H1 (cell line): Measurements from ENCODE around the gene SPARC. TPM values are rescaled to one million over a fixed set of nuclear protein-coding genes. Genes with fewer than 3 reads are reported as not detected.

Experiments
- CTCF ChIA-PET: fragments of 300-600 bp; sonication (Branson Sonifier 250); formaldehyde crosslinking; loops from one replicate; lab custom pipeline; 2021; ENCODE audit not compliant: partially characterized antibody; lab: Charles Lee
- POLR2A ChIA-PET: fragments of 300-600 bp; sonication (Branson Sonifier 250); formaldehyde crosslinking; loops from one replicate; lab custom pipeline; 2021; ENCODE audit warnings: inconsistent platforms; ENCODE audit not compliant: partially characterized antibody; lab: Charles Lee
- DNase-seq, 2 experiments: peaks; one replicate each; pipeline versions ENCODE4 v3.0.0 to v3.0.0-alpha.2; 2010 to 2022; ENCODE audit warnings: low spot score in 2 of 2, low read depth in 1 of 2, mixed read lengths in 1 of 2
- FAIRE-seq: peaks from 2 replicates; lab custom pipeline; 2011; peaks lifted over from hg19 to GRCh38; lab: Jason Lieb, UNC
- H2AFZ ChIP-seq: 2 replicates; pipeline ENCODE4 v1.8.1; 2012; ENCODE audit warnings: low read length, inconsistent platforms
- H2AK5ac ChIP-seq: 2 replicates; pipeline ENCODE4 v1.6.1; 2013; ENCODE audit warnings: low read depth, low read length
- H2BK120ac ChIP-seq: replicated peaks from 2 replicates; pipeline ENCODE3; 2013; ENCODE audit warnings: low read depth, low read length, inconsistent platforms
- H2BK12ac ChIP-seq: 2 replicates; pipeline ENCODE4 v1.6.1; 2013; ENCODE audit warnings: low read depth, low read length
- H2BK15ac ChIP-seq: 2 replicates; pipeline ENCODE4 v1.6.1; 2013; ENCODE audit warnings: low read length
- H2BK20ac ChIP-seq: 2 replicates; pipeline ENCODE4 v1.6.1; 2013; ENCODE audit warnings: low read length
- H2BK5ac ChIP-seq: 2 replicates; pipeline ENCODE4 v1.6.1; 2013; ENCODE audit warnings: low read depth, low read length
- H3K14ac ChIP-seq: 2 replicates; pipeline ENCODE4 v1.6.1; 2013; ENCODE audit warnings: inconsistent platforms; ENCODE audit not compliant: insufficient read length
- H3K18ac ChIP-seq: 2 replicates; pipeline ENCODE4 v1.6.1; 2013; ENCODE audit warnings: low read length; ENCODE audit errors: extremely low read depth
- H3K23ac ChIP-seq: 2 replicates; pipeline ENCODE4 v1.6.1; 2013; ENCODE audit warnings: inconsistent platforms; ENCODE audit not compliant: insufficient read length
- H3K23me2 ChIP-seq: 2 replicates; pipeline ENCODE4 v1.6.1; 2013; ENCODE audit warnings: low read depth, low read length
- H3K27ac ChIP-seq: 2 replicates; pipeline ENCODE4 v1.6.1; 2011; ENCODE audit warnings: low read depth, low read length, inconsistent platforms
- H3K27me3 ChIP-seq, 4 experiments: replicated peaks in 1 of 4; 1 replicate in 1 of 4; 2 replicates in 3 of 4; pipeline versions ENCODE4 v1.6.1 to v1.8.1; 2011 to 2013; ENCODE audit warnings: low read length in 3 of 4, mild to moderate bottlenecking in 3 of 4, inconsistent platforms in 2 of 4, mixed read lengths in 2 of 4, moderate library complexity in 1 of 4; ENCODE audit not compliant: control insufficient read depth in 3 of 4, insufficient read depth in 3 of 4; ENCODE audit errors: extremely low read depth in 1 of 4
- H3K36me3 ChIP-seq, 4 experiments: 2 replicates each; pipeline versions ENCODE4 v1.6.1 to v1.8.1; 2011 to 2013; ENCODE audit warnings: mild to moderate bottlenecking in 4 of 4, low read length in 3 of 4, moderate library complexity in 2 of 4, control low read depth in 1 of 4, inconsistent platforms in 1 of 4; ENCODE audit not compliant: insufficient read depth in 4 of 4, control insufficient read depth in 2 of 4
- H3K4ac ChIP-seq: replicated peaks from 2 replicates; pipeline ENCODE3; 2013; ENCODE audit warnings: low read length, low read depth, mixed read lengths, inconsistent platforms; ENCODE audit not compliant: insufficient read length
- H3K4me1 ChIP-seq, 4 experiments: replicated peaks in 1 of 4; 1 replicate in 1 of 4; 2 replicates in 3 of 4; pipeline versions ENCODE4 v1.6.1 to v1.8.1; 2011 to 2013; ENCODE audit warnings: low read length in 3 of 4, inconsistent platforms in 2 of 4, mixed read lengths in 1 of 4; ENCODE audit not compliant: insufficient read depth in 4 of 4, control insufficient read depth in 3 of 4
- H3K4me2 ChIP-seq, 2 experiments: 2 replicates each; pipeline versions ENCODE4 v1.6.1 to v1.8.1; 2011 to 2013; ENCODE audit warnings: low read depth in 2 of 2, low read length in 2 of 2, control low read depth in 1 of 2, inconsistent platforms in 1 of 2, mild to moderate bottlenecking in 1 of 2; ENCODE audit not compliant: insufficient read depth in 1 of 2
- H3K4me3 ChIP-seq, 4 experiments: fragments of 200-600, 300-600 bp in 1 of 4; sonication (generic), shearing (Covaris generic), sonication (Bioruptor Twin) in 1 of 4; 2 replicates each; pipeline versions ENCODE4 v1.5.1 to v1.8.1; 2011 to 2016; ENCODE audit warnings: low read length in 4 of 4, low read depth in 3 of 4, control low read depth in 2 of 4, inconsistent platforms in 2 of 4, mild to moderate bottlenecking in 2 of 4, mixed read lengths in 1 of 4, moderate library complexity in 1 of 4; ENCODE audit not compliant: insufficient read depth in 2 of 4; ENCODE audit errors: extremely low read depth in 1 of 4
- H3K56ac ChIP-seq: replicated peaks from 2 replicates; pipeline ENCODE3; 2013; ENCODE audit warnings: low read depth, mild to moderate bottlenecking, mixed read lengths, low read length, inconsistent platforms; ENCODE audit not compliant: insufficient read length
- H3K79me1 ChIP-seq: 2 replicates; pipeline ENCODE4 v1.6.1; 2013; ENCODE audit warnings: low read depth, low read length, control low read depth
- H3K79me2 ChIP-seq, 2 experiments: 2 replicates each; pipeline versions ENCODE4 v1.6.1 to v1.8.1; 2012 to 2013; ENCODE audit warnings: low read length in 2 of 2, mild to moderate bottlenecking in 2 of 2, inconsistent platforms in 1 of 2; ENCODE audit not compliant: insufficient read depth in 2 of 2, control insufficient read depth in 1 of 2
- H3K9ac ChIP-seq, 4 experiments: replicated peaks in 1 of 4; 1 replicate in 1 of 4; 2 replicates in 3 of 4; pipeline versions ENCODE4 v1.6.1 to v1.8.1; 2011 to 2013; ENCODE audit warnings: low read depth in 3 of 4, low read length in 3 of 4, control low read depth in 2 of 4, mild to moderate bottlenecking in 2 of 4, moderate library complexity in 2 of 4, inconsistent platforms in 1 of 4; ENCODE audit errors: extremely low read depth in 1 of 4
- H3K9me3 ChIP-seq, 2 experiments: 2 replicates each; pipeline versions ENCODE4 v1.6.1 to v1.8.1; 2012 to 2013; ENCODE audit warnings: mild to moderate bottlenecking in 2 of 2, moderate library complexity in 2 of 2, control low read depth in 1 of 2, inconsistent platforms in 1 of 2, low read depth in 1 of 2, low read length in 1 of 2, mixed read lengths in 1 of 2; ENCODE audit not compliant: insufficient read depth in 2 of 2
- H4K20me1 ChIP-seq, 2 experiments: replicated peaks in 1 of 2; 2 replicates each; pipeline versions ENCODE3 to v1.8.1; 2011 to 2013; ENCODE audit warnings: inconsistent platforms in 2 of 2, low read length in 2 of 2, mild to moderate bottlenecking in 1 of 2; ENCODE audit not compliant: insufficient read depth in 2 of 2, control insufficient read depth in 1 of 2
- H4K5ac ChIP-seq: 2 replicates; pipeline ENCODE4 v1.6.1; 2013; ENCODE audit warnings: low read length, low read depth, mixed read lengths, inconsistent platforms; ENCODE audit not compliant: insufficient read length
- H4K8ac ChIP-seq: 2 replicates; pipeline ENCODE4 v1.8.0; 2013; ENCODE audit warnings: mild to moderate bottlenecking, moderate library complexity, low read length, inconsistent platforms; ENCODE audit not compliant: insufficient read depth; ENCODE audit errors: extremely low read depth
- H4K91ac ChIP-seq: replicated peaks from 2 replicates; pipeline ENCODE3; 2013; ENCODE audit warnings: low read length, mixed read lengths, inconsistent platforms; ENCODE audit not compliant: insufficient read length
- ATF3 ChIP-seq: IDR thresholded peaks from 2 replicates; pipeline ENCODE4 v1.6.1; 2011; ENCODE audit warnings: low read depth, mild to moderate bottlenecking, low read length; ENCODE audit not compliant: insufficient read depth
- CBX5 ChIP-seq: fragments of 300-800, 300-1000 bp; sonication (generic); IDR thresholded peaks from 2 replicates; pipeline ENCODE4 v1.7.1; 2016; ENCODE audit warnings: antibody characterized with exemption, low read length, low read depth
- EGR1 ChIP-seq: IDR thresholded peaks from 2 replicates; pipeline ENCODE4 v1.6.1; 2011; ENCODE audit warnings: low read depth, low read length, borderline replicate concordance
- JUND ChIP-seq: IDR thresholded peaks from 2 replicates; pipeline ENCODE4 v1.6.1; 2011; ENCODE audit warnings: mild to moderate bottlenecking, improper control_type of control experiment, low read length
- KDM1A ChIP-seq: fragments of 200-600, 300-600 bp; sonication (generic); IDR thresholded peaks from 2 replicates; pipeline ENCODE4 v1.7.1; 2016; ENCODE audit warnings: mild to moderate bottlenecking, low read length, borderline replicate concordance
- KDM4A ChIP-seq: IDR thresholded peaks from one replicate; pipeline ENCODE4 v1.7.1; 2012; ENCODE audit warnings: low read depth, mild to moderate bottlenecking, moderate library complexity, low read length, inconsistent platforms; ENCODE audit not compliant: severe bottlenecking
- MAFK ChIP-seq: IDR thresholded peaks from 2 replicates; pipeline ENCODE4 v1.6.1; 2012; ENCODE audit warnings: low read depth, mild to moderate bottlenecking, improper control_type of control experiment, low read length
- RFX5 ChIP-seq: IDR thresholded peaks from 2 replicates; pipeline ENCODE4 v1.6.1; 2011; ENCODE audit warnings: low read depth, low read length, improper control_type of control experiment, borderline replicate concordance
- SIN3A ChIP-seq, 2 experiments: IDR thresholded peaks in 1 of 2; conservative IDR thresholded peaks in 1 of 2; 2 replicates each; pipeline ENCODE4 v1.6.1; 2011 to 2012; ENCODE audit warnings: low read length in 2 of 2, improper control_type of control experiment in 1 of 2, low read depth in 1 of 2, mild to moderate bottlenecking in 1 of 2
- TAF1 ChIP-seq: IDR thresholded peaks from 2 replicates; pipeline ENCODE4 v1.6.1; 2011; ENCODE audit warnings: mild to moderate bottlenecking, low read depth, low read length
- TAF7 ChIP-seq: optimal IDR thresholded peaks from 2 replicates; pipeline ENCODE3; 2011; ENCODE audit warnings: low read depth, mild to moderate bottlenecking, inconsistent platforms, low read length, moderate library complexity, borderline replicate concordance
- TCF12 ChIP-seq: IDR thresholded peaks from 2 replicates; pipeline ENCODE4 v1.6.1; 2011; ENCODE audit warnings: low read depth, mild to moderate bottlenecking, low read length
- ZNF274 ChIP-seq: IDR thresholded peaks from 2 replicates; pipeline ENCODE4 v1.7.0; 2012; ENCODE audit warnings: low read length, borderline replicate concordance; ENCODE audit errors: extremely low read depth
- WGBS, 2 experiments: shearing (Covaris generic) in 1 of 2; methylation state at CpG; one replicate each; pipeline versions ENCODE4 v1.1.6 to v1.1.7; 2013 to 2015; ENCODE audit warnings: low lambda C conversion rate in 2 of 2, mixed read lengths in 2 of 2, inconsistent platforms in 1 of 2, low coverage in 1 of 2, missing lambda C conversion rate in 1 of 2; ENCODE audit not compliant: insufficient replicate concordance in 2 of 2, insufficient coverage in 1 of 2, insufficient read length in 1 of 2; ENCODE audit errors: extremely low coverage in 1 of 2, missing lambda C conversion rate in 1 of 2; 5-methylcytosine and 5-hydroxymethylcytosine counted together
- polyA plus RNA-seq, 7 experiments: library from polyadenylated mRNA; depleted of rRNA in 3 of 7; stranded (reverse) in 5 of 7; unstranded in 2 of 7; fragments of >200 nt in 5 of 7; fragments of 200-250 nt in 2 of 7; gene quantifications; 1 replicate in 5 of 7; 2 replicates in 1 of 7; 4 replicates in 1 of 7; pipeline versions ENCODE4 v1.2.1 to v1.2.3, GENCODE V29; 2011 to 2013; ENCODE audit warnings: missing spikeins in 2 of 7, mixed read lengths in 2 of 7
- total RNA-seq: library from RNA; stranded (reverse); fragmentation: NEBNext Ultra II Directional; extraction: Animal tissue kit (Norgen Biotek cat#: 25700); gene quantifications from 2 replicates; pipeline ENCODE4 v1.2.1, GENCODE V29; 2021

Gene SPARC
- total and polyA plus RNA-seq, 2 of the 8 experiments (the other 6 are each of a cell fraction or from before 2014, with no cell fraction given) = 375 to 438 TPM

GRCh38 chr5:151678713-151679112, 8.0 kb downstream of the SPARC start:
- Histone ChIP-seq H4K8ac (no peak overlapping the region), H2BK120ac (no peak overlapping the region), H2AFZ (no peak overlapping the region)
- TF ChIP-seq EGR1 = no peak
- no peak for TF ChIP-seq TAF1
- no peak for TF ChIP-seq SIN3A (conservative IDR thresholded peaks at IDR 0.05 in 1 of 2, IDR thresholded peaks at IDR 0.05 in 1 of 2; ENCODE audit: low read depth in 1 of 2, low read length in 2 of 2)
- TF ChIP-seq KDM1A = no peak
- TF ChIP-seq RFX5 = no peak
- TF ChIP-seq CBX5 = no peak
- no peak for TF ChIP-seq KDM4A
- no peak for TF ChIP-seq ATF3
- no peak for TF ChIP-seq MAFK
- TF ChIP-seq ZNF274 = no peak
- no peak for TF ChIP-seq TAF7
- no peak for TF ChIP-seq JUND
- TF ChIP-seq TCF12 = no peak
- TF ChIP-seq, all 59 proteins: peak for 0
- Histone ChIP-seq H3K56ac (no peak overlapping the region), H2BK15ac (0 out of 2 replicates have a peak overlapping the region, but pooled peaks have one; percentile 47), H3K9me3 (no peaks in the 10 kb centered on the region), H2AK5ac (no peak overlapping the region), H3K4me2 (no peak overlapping the region), H3K14ac (no peak overlapping the region), H3K18ac (no peak overlapping the region), H3K23me2 (no peaks in the 10 kb centered on the region), H3K36me3 (peaks cover 4 to 13% (median 9%) of the 10 kb centered on the region in 4 experiments; a peak in 7 of 8 replicates), H3K27ac (no peak overlapping the region), H3K4ac (peak overlapping the region; percentile 61), H2BK20ac (no peak overlapping the region; the same call in 1 of the 2 replicates), H3K79me1 (peaks cover 3% of the 10 kb centered on the region), H4K5ac (no peak overlapping the region), H3K4me3 (no peak overlapping the region), H3K9ac (no peak overlapping the region), H4K20me1 (no peaks in the 10 kb centered on the region), H3K79me2 (peaks cover 0 to 17% of the 10 kb centered on the region in 2 experiments; a peak in 3 of 4 replicates), H3K4me1 (peaks cover 3 to 18% (median 11%) of the 10 kb centered on the region in 4 experiments; a peak in 4 of 7 replicates), H2BK12ac (no peak overlapping the region), H2BK5ac (no peak overlapping the region), H3K27me3 (no peaks in the 10 kb centered on the region), H4K91ac (no peak overlapping the region), H3K23ac (no peak overlapping the region)
- DNase-seq (no peak), FAIRE-seq (no peak)
- POLR2A ChIA-PET = interaction anchor here (0.7 to 0.8 kb wide), 2 partner anchors 14 to 92 kb away, joined by 4 to 6 read pairs; partner anchors contain the start of gene G3BP1
- 89% methylated on average over 5 of the region's 5 CpGs; no CpG with 5 or more reads in 1 of the 2 experiments for WGBS, 2 experiments
- CTCF ChIA-PET = interaction anchor here (1.2 to 43.0 kb wide), 4 partner anchors 20 to 70 kb away, joined by 3 to 991 read pairs (median 4); partner anchors contain the start of gene ATOX1
